A673 (cell line): Measurements from ENCODE around the gene JARID2. TPM values are rescaled to one million over a fixed set of nuclear protein-coding genes. Genes with fewer than 3 reads are reported as not detected.

ENCODE experiments used
- BruUV-seq: library from RNA; stranded (reverse); fragments of 400-500 nt; replicated peaks from 2 replicates; lab custom pipeline; 2021; lab: Mats Ljungman, UMichigan
- CTCF ChIA-PET: fragments of 300-600 bp; sonication (Branson Sonifier 250); formaldehyde crosslinking; loops from one replicate; lab custom pipeline; 2022; ENCODE audit warnings: antibody characterized with exemption; lab: Charles Lee
- POLR2A ChIA-PET: fragments of 300-600 bp; sonication (Branson Sonifier 250); formaldehyde crosslinking; loops from one replicate; lab custom pipeline; 2022; ENCODE audit warnings: antibody characterized with exemption; ENCODE audit not compliant: low non-redundant PET; lab: Charles Lee
- DNase-seq: peaks from one replicate; pipeline ENCODE4 v3.0.0-alpha.2; 2015; ENCODE audit warnings: low spot score
- H3K27ac ChIP-seq: fragments of 200-600 bp; sonication (generic); 2 replicates; pipeline ENCODE4 v1.5.1; 2016; ENCODE audit warnings: mixed run types, low read depth, mild to moderate bottlenecking, mixed read lengths, antibody characterized with exemption, low read length; ENCODE audit not compliant: poor library complexity, severe bottlenecking
- H3K27me3 ChIP-seq: fragments of 200-600 bp; sonication (generic); replicated peaks from 2 replicates; pipeline ENCODE4 v1.6.1; 2017; ENCODE audit warnings: mixed run types, low read depth, mild to moderate bottlenecking, mixed read lengths, antibody characterized with exemption, low read length; ENCODE audit not compliant: insufficient read depth, poor library complexity
- H3K36me3 ChIP-seq: fragments of 200-600 bp; sonication (generic); 2 replicates; pipeline ENCODE4 v1.6.1; 2016; ENCODE audit warnings: mixed run types, mild to moderate bottlenecking, mixed read lengths, antibody characterized with exemption, low read length; ENCODE audit not compliant: insufficient read depth, poor library complexity, severe bottlenecking
- H3K4me1 ChIP-seq: fragments of 200-600 bp; sonication (generic); 2 replicates; pipeline ENCODE4 v1.6.1; 2017; ENCODE audit warnings: mixed run types, mild to moderate bottlenecking, mixed read lengths, antibody characterized with exemption, low read length; ENCODE audit not compliant: insufficient read depth, poor library complexity, severe bottlenecking
- H3K4me3 ChIP-seq: fragments of 200-600 bp; sonication (generic); 2 replicates; pipeline ENCODE4 v1.5.1; 2016; ENCODE audit warnings: low read depth, mixed run types, mild to moderate bottlenecking, mixed read lengths, low read length; ENCODE audit not compliant: poor library complexity, severe bottlenecking
- H3K9me3 ChIP-seq: fragments of 200-600 bp; sonication (generic); 2 replicates; pipeline ENCODE4 v1.6.1; 2016; ENCODE audit warnings: mixed run types, low read depth, mild to moderate bottlenecking, mixed read lengths, antibody characterized with exemption, low read length; ENCODE audit not compliant: poor library complexity, severe bottlenecking
- EZH2 ChIP-seq: fragments of 200-600 bp; sonication (generic); IDR thresholded peaks from 2 replicates; pipeline ENCODE4 v1.6.1; 2017; ENCODE audit warnings: borderline replicate concordance, low read depth, mild to moderate bottlenecking, mixed read lengths, antibody characterized with exemption, low read length; ENCODE audit not compliant: poor library complexity, severe bottlenecking
- intact Hi-C: fragments of 100-400 bp; cut with micrococcal nuclease; formaldehyde crosslinking; loops from one replicate; pipeline ENCODE4 v1.10.0; 2022; ENCODE audit not compliant: unreplicated experiment
- total RNA-seq: library from RNA; stranded (reverse); gene quantifications from 2 replicates; pipeline ENCODE4 v1.2.3, GENCODE V29; 2021
- TF ChIP-seq, protein P1 (sequence below): fragments of 300-800, 200-600 bp; sonication (generic); conservative IDR thresholded peaks from 2 replicates; pipeline ENCODE4 v1.5.1; 2017; ENCODE audit warnings: low read depth, mild to moderate bottlenecking, antibody characterized with exemption, low read length, moderate library complexity, mixed read lengths

The JARID2 gene
- total RNA-seq, 1 experiment from 2014 or later: 29.4 TPM

GRCh38 chr6:15386110-15386755 lies 140.4 kb downstream of the JARID2 start:
- Histone ChIP-seq H3K27me3 (no peaks in the 10 kb centered on the region), H3K36me3 (no peaks in the 10 kb centered on the region), H3K4me3 (no peak overlapping the region), H3K27ac (no peak overlapping the region), H3K9me3 (no peaks in the 10 kb centered on the region), H3K4me1 (peaks cover 72% of the 10 kb centered on the region)
- no peak for DNase-seq
- CTCF ChIA-PET: no interaction called here
- intact Hi-C loops: loop anchor here (2.0 kb wide), 1 partner anchor 131 kb away; no protein-coding TSS in a partner anchor
- no TSS peak for BruUV-seq
- TF ChIP-seq, protein P1, sequence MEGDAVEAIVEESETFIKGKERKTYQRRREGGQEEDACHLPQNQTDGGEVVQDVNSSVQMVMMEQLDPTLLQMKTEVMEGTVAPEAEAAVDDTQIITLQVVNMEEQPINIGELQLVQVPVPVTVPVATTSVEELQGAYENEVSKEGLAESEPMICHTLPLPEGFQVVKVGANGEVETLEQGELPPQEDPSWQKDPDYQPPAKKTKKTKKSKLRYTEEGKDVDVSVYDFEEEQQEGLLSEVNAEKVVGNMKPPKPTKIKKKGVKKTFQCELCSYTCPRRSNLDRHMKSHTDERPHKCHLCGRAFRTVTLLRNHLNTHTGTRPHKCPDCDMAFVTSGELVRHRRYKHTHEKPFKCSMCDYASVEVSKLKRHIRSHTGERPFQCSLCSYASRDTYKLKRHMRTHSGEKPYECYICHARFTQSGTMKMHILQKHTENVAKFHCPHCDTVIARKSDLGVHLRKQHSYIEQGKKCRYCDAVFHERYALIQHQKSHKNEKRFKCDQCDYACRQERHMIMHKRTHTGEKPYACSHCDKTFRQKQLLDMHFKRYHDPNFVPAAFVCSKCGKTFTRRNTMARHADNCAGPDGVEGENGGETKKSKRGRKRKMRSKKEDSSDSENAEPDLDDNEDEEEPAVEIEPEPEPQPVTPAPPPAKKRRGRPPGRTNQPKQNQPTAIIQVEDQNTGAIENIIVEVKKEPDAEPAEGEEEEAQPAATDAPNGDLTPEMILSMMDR: no peak
- TF ChIP-seq EZH2: no peak
- POLR2A ChIA-PET: no interaction called here

DNA sequence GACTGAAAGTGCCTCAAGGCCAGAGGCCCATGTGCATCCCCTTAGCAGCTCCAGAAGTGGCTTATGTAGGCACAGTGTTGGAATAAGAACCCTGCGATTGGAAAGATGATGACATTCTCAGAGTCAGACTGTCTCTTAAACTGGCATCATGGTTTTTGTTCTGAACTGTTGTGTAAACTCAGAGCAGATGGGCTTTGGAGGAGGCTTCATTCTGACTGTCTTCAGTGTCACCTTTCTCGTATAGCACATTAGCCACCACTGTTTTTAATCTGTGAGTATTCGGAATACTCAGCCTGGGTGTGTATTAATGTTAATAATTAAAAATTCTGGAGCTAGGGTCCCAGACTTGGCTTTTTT lies 140.9 kb downstream of the JARID2 start:
- BruUV-seq: no TSS peak
- Histone ChIP-seq H3K27me3 (no peaks in the 10 kb centered on the region), H3K27ac (no peak overlapping the region), H3K9me3 (no peaks in the 10 kb centered on the region), H3K4me1 (peaks cover 72% of the 10 kb centered on the region), H3K36me3 (no peaks in the 10 kb centered on the region), H3K4me3 (no peak overlapping the region)
- TF ChIP-seq, protein P1: no peak
- POLR2A ChIA-PET: no interaction called here
- DNase-seq: no peak
- intact Hi-C loops: loop anchor here (2.0 kb wide), 1 partner anchor 132 kb away; no protein-coding TSS in a partner anchor
- CTCF ChIA-PET: interaction anchor here (0.6 kb wide), 1 partner anchor 134 kb away, joined by 3 read pairs; no protein-coding TSS in a partner anchor

DNA sequence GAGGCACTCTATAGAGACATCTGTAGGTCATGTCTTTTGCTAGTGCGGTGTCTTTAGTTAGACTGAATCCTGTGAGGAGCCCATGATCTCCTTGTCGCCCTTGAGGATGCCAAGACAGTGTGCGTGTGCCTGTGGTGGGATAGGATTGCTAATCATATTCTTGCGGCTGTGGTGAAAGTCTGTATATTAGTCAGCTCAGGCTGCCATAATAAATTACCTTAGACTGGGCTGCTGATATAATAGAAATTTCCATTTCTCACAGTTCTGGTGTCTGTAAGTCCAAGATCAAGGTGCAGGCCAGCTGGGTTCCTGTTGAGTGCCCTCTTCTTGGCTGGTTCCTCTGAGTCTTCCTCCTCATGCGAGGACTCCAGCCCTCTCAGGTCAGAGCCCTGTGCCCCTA lies 141.2 kb downstream of the JARID2 start:
- Histone ChIP-seq H3K4me1 (peaks cover 75% of the 10 kb centered on the region), H3K4me3 (no peak overlapping the region), H3K27me3 (no peaks in the 10 kb centered on the region), H3K27ac (no peak overlapping the region), H3K9me3 (no peaks in the 10 kb centered on the region), H3K36me3 (no peaks in the 10 kb centered on the region)
- CTCF ChIA-PET: interaction anchor here (0.6 kb wide), 1 partner anchor 134 kb away, joined by 3 read pairs; no protein-coding TSS in a partner anchor
- DNase-seq: no peak
- BruUV-seq: no TSS peak
- POLR2A ChIA-PET: no interaction called here
- TF ChIP-seq, protein P1: no peak
- no peak for TF ChIP-seq EZH2
- intact Hi-C loops: loop anchor here (2.0 kb wide), 1 partner anchor 132 kb away; no protein-coding TSS in a partner anchor
